Esophagus mucosa (tissue), 1 donor: ENCODE measurements around the gene TTC39C. TPM values are rescaled to one million over a fixed set of nuclear protein-coding genes. Genes with fewer than 3 reads are reported as not detected.

Experiments
- ATAC-seq: fragments of 200-7000 bp; cut with Tn5 transposase; one replicate; pipeline ENCODE4 v1.9.1; 2020
- total RNA-seq: library from RNA; stranded (reverse); gene quantifications from one replicate; pipeline ENCODE4 v1.2.4, GENCODE V29; 2023
- donor health status: DM: yes; HTN: yes; CAD: no.

The TTC39C gene
- total RNA-seq, 1 donor from 2014 or later = 24.6 TPM

- peak; percentile 80 for ATAC-seq
Measured at GRCh38 chr18:23992089-23992940, 22.2 kb upstream of the TTC39C start.

- ATAC-seq = no peak
Measured at GRCh38 chr18:23992941-23993280, 21.6 kb upstream of the TTC39C start.

DNA sequence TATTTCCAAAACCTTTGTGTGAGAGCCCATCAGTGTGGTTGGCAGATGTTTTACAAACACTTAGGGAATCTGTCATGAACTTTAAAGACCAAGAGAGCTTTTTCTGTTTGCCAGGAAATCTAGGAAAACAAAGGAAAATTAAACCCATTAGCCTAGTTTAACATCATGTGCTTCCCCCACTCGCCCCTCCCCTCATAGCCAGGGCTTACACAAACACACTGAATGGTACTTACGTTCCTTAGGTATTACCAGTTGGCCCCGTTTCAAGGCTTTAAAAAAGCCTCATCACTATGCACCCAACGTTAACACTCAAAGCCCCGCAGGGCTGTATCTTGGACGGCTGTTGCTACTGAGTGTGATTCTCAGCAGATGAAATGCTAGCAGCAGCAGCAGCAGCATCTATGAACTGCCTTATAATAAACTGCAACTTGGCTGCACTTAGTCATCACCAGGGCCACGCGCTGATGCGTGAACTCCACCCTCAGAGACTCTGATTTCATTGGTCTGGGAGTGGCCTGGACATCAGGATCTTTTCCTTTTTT lies 20.1 kb upstream of the TTC39C start:
- ATAC-seq = peak; percentile 41

DNA sequence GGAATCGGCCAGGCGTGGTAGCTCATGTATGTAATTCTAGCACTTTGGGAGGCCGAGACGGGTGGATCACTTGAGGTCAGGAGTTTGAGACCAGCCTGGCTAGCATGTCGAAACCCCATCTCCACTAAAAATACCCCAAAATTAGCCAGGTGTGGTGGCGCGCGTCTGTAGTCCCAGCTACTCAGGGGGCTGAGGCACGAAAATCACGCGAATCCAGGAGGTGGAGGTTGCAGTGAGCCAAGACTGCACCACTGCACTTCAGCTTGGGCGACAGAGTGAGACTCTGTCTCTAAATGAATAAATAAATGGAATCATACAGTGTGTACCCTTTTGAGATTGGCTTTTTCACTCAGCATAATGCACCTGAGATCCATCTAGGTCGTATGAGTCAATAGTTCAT lies 19.4 kb upstream of the TTC39C start:
- ATAC-seq = no peak

DNA sequence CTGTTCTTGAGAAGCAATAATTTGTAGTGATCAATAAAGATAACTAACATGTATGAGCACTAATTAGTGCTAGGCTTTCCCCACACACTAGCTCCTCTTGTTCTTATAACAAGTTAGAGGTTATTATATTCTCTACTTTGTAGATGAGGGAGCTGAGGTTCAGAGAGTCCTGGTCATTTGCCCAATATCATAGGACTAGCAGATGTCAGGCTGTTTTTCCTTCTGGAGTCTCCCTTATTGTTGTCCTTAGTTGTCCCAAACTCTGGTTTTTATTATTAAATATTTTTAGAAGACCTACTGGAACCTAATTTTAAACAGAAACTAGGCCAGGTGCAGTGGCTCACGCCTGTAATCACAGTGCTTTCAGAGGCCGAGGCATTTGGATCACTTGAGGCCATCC lies 16.5 kb upstream of the TTC39C start:
- no peak for ATAC-seq

- peak; percentile 92 for ATAC-seq
Measured at GRCh38 chr18:23998820-23999219, 15.7 kb upstream of the TTC39C start.

GRCh38 chr18:24000613-24001490 lies 13.7 kb upstream of the TTC39C start:
- no peak for ATAC-seq

GRCh38 chr18:24002479-24002878 lies 12.1 kb upstream of the TTC39C start:
- no peak for ATAC-seq

GRCh38 chr18:24003288-24003687 lies 11.3 kb upstream of the TTC39C start:
- ATAC-seq = no peak

DNA sequence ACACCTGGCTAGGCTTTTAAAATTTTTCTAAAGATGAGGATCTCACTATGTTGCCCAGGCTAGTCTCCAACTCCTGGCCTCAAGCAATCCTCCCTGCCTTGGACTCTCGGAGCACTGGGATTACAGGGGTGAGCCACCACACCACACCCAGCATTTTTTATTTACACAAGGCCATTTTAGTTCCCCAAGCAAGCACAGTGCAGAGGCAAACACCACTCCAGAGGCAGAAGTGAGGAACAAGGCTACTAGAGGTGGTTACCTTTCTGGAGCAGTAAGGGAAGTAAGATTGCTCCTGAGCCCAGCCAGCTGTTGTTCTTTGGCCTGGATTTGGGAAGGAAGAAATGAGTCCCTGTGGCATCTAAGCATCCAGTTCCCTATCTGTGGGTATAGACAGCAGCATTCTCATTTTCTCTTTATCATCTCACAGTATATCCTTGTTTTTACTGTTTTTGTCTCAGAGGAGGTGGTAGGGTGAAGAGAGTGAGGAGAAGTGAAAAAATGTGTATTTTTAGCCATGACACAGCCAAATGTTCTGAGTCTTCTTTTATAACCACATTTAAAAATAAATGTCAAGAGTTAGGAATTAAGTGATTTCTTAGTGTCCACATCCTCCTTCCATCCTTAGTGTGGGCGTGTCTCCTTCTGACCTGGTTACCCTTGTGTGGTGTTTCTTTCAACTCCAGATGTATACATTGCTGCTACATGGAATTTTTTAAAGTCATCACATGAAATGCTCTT lies 10.5 kb upstream of the TTC39C start:
- no peak for ATAC-seq

DNA sequence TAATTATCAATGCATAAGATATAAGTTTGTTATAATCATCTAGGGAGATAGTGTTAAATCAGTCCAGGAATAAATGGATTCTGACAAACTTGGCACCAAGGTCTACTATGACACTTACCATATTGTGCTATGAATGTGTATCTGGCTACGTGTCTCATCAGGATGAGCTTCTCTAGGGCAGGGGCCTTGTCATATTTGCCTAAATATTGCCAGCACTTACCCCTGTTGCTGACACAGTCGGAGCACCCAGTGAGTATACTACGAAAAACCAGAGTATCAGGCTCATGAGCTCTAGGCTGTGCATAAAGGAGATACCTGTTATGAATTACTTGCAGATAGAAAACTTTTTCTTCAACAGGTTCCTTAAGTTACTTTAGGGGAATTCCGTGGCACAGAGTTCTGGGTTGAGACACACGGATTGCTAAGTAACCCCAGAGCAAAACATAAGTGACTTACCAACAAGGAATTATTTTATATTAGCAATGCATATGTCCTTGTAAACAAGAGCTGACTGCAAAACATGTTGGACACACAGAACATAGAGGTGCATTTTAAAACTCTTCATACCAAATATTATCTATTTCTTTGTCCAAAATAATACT lies 7.7 kb upstream of the TTC39C start:
- ATAC-seq = peak; percentile 22

- ATAC-seq = no peak
Measured at GRCh38 chr18:24009246-24009645, 5.3 kb upstream of the TTC39C start.

DNA sequence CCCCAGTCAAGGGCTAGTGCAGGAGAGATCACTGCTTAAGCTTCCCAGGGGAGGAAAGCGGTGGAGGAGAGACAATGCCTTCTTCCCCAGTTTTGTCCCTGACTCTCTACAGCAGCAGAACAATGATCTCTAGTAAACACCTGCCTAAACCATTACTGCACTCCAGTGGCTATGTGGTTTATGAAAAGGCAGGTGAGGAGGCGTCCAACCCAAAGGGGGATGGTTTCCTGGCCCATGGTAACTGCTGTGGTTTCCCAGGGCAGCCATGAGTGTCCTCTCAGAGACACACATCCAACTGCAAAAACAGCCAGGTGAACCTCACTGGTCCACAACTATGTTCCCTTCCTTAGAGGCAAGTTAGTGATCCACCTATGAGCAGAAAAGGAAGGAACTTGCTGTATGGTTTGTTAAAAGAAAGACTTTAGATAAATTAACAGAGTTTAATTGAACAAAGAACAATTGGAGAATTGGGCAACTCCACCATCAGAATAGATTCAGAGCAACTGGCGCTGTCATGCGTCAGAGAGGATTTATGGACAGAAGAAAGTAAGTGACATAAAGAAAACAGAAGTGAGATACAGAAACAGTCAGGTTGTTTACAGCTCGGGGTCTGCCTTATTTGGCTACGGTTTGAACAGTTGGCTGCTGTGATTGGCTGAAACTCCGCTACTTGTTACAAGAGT lies 4.8 kb upstream of the TTC39C start:
- ATAC-seq = no peak

DNA sequence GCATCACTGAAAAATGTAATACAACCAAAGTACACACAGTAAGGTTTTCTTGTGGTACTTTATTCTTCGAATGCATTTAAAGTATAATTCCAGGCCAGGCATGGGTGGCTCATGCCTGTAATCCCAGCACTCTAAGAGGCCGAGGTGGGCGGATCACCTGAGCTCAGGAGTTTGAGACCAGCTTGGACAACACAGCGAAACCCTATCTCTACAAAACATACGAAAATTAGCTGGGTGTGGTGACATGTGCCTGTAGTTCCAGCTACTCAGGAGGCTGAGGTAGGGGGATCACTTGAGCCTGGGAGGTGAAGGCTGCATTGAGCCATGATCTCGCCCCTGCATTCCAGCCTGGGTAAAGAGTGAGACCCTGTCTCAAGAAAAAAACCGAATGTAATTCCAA lies 3.9 kb upstream of the TTC39C start:
- no peak for ATAC-seq

- ATAC-seq = no peak
Measured at GRCh38 chr18:24011123-24011917, 3.2 kb upstream of the TTC39C start.

- ATAC-seq = no peak
Measured at GRCh38 chr18:24013051-24013450, 1.5 kb upstream of the TTC39C start.

- peak; percentile 49 for ATAC-seq
Measured at GRCh38 chr18:24014986-24015638, 558 bp downstream of the TTC39C start.

DNA sequence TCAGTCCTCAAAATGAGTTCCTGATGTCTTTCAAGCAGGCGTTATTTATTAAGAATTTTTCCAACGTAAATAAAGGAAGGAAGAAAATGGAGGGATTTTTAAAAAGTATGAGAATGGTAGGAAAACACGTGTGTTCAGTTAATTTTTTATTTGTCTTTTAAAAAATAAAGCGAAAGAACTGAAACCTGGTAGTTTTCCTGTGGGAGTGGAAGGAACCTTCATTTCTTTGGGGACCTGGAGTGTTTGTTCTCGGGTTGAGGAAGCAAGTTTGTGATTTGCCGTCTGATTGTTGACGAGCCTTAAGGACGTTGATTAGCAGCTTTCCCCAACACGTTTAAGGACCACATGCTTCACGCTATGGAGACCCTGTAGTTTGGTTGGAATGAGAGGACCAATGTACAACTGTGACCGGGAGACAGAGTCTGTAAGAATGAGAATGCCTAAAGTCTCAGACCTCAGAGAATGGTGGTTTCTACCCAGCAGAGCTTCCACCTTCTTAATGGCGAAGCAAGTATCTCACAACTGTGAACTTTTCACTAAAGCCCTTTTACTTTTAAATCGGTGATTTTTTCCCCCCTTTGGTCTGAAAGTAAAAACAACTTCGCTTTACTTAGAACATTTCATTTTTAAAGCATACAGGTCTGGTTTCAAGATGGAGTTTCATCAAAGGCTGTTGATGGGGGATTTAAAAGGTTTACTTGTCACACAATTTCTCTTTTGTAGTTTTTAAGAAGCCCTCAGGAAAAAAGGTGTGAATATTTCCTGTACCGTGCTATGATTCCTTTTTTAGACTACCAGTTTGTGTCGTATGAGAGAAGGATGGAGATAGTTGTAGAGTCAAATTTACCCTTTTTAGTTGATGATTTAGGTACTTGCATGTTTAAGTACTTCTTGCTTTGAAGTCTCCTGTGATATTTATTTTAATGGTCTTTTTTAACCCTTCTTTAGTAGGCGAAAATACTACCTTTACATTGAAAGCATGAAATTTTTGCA lies 1.4 kb downstream of the TTC39C start:
- ATAC-seq = no peak

DNA sequence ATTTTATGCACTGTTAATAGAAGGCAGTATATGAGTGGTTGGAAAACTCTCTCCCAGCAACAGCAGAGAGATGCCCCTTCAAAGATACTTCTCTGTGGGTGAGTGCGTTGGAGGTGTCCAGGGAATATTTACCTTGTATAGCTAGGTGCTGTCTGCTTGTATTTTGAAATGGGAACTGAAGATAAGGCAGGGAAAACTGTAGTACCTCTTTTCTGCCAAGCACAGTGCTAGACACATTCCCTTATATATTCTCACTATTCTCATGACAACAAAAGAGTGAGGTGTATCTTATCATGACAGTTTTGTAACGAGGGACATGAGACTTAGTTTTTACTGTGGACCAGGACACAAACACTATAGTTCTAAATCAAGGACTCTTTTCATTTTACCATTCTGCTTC lies 2.1 kb downstream of the TTC39C start:
- ATAC-seq = peak; percentile 24
